Measurements from ENCODE around the gene HYAL3.

Gene HYAL3

GRCh38 chr3:50327943-50328691, 28.9 kb upstream of the HYAL3 start, which contains the start of gene TUSC2:
Gene TUSC2, minus strand, starts transcription at chr3:50328223. Its CDS starts 124 bp downstream, at chr3:50328099.
- peak; percentile 97 for DNase-seq

DNA sequence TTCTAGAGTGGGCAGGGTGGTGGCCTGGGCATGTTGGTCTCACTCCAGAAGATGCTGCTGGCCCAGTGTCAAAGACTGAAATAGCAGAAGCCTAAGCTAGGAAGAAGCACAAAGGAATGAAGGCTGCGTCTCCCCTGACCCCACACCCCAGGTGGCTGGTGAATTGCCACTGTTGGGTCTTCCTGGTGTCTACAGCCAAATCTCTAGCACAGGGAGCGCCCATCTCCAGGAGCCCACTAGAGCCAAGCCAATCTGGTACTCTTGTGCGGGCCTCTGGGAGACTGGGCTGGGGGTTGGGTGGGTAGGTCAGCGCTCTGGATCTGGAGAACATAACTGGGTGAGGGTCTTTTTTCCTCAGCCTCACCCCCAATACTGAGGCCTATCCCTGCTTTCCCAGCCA, 27.9 kb upstream of the HYAL3 start:
- DNase-seq = no peak

DNA sequence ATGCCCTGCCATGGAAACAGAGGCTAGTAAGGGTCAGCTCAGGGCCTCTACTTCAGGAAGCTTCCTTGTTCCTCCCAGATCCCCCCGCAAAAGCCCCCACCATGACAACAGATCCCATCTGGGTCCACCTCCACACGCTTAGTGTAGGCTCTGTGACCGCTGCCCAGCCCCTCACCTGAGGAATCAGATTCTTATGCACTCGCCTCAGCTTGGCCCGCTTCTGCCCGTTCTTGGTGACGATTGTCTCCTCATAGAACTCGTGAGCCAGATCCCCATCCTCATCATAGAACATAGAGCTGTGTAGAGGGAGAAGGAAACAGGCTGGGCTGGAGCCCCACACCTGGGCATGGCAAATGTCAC, 27.0 kb upstream of the HYAL3 start:
- no peak for DNase-seq

DNA sequence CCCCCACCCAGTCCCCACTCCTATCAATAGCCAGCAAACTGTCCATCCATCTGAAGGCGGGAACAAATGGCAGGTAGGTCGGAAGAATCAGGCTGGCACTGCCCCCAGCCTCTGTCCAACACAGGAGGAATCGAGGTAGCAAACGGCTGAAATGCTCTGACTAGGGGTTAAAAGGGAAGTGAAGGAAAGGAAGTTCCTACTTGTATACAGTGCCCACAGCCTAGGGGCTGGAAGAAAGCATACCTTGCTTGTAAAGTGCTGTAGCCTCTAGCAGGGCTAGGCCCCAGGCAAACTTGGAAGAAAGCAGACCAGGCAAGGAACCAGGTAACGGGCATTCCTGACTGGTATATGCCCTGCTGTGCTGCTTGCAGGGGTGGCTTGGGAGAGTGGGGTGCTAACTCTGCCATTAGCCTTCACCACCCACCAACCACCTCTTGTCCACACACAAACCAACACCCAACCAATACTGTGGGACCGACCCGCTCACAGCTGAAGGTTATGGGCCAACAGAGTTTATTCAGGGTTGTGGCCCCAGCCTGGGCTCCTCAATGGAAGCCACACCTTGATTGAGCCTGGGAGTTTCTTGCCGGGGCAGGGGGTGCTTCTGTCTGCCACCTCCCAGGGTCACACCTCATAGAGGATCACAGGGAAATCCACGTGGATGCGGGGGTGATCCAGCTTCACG, 26.4 kb upstream of the HYAL3 start:
- DNase-seq = no peak

GRCh38 chr3:50325113-50325480, 25.9 kb upstream of the HYAL3 start:
- DNase-seq = no peak

DNA sequence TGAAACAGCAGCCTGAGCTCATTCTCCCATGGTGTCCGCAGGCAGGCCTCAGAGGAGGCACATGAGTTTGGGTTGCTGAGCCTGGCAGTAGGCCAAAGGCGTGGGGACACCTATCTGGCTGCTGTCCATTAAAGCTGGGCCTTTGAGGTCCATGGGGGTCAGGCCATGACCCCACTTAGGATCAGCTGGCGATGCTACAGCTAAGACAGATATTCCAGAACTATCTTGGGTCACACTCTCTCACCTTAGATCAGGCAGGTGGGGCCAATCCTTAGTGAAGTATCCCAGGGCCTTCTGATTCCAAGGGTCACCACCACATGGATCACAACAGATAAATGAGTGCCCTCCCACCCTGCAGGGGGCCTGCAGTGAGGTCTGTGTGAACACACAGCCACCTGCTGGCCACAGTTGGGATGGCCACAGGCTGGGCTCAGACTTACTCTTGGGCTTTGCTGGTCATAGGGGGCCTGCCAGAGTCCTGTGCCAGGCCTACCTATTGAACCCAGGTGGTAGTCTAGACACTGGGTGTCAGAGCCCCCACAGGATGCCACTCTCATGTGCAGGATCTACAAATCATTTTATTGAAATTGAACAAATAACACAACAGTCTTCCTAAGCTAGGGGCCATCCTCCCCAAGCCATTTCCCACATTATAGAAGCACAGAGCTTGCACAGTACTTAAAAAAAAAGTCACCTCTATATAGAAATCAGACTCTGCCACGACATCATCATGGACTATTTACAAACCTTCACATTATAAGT, 25.3 kb upstream of the HYAL3 start:
- peak; percentile 66 for DNase-seq

- no peak for DNase-seq
Measured at GRCh38 chr3:50323614-50324199, 24.5 kb upstream of the HYAL3 start.

- no peak for DNase-seq
Measured at GRCh38 chr3:50323092-50323600, 23.9 kb upstream of the HYAL3 start.

DNA sequence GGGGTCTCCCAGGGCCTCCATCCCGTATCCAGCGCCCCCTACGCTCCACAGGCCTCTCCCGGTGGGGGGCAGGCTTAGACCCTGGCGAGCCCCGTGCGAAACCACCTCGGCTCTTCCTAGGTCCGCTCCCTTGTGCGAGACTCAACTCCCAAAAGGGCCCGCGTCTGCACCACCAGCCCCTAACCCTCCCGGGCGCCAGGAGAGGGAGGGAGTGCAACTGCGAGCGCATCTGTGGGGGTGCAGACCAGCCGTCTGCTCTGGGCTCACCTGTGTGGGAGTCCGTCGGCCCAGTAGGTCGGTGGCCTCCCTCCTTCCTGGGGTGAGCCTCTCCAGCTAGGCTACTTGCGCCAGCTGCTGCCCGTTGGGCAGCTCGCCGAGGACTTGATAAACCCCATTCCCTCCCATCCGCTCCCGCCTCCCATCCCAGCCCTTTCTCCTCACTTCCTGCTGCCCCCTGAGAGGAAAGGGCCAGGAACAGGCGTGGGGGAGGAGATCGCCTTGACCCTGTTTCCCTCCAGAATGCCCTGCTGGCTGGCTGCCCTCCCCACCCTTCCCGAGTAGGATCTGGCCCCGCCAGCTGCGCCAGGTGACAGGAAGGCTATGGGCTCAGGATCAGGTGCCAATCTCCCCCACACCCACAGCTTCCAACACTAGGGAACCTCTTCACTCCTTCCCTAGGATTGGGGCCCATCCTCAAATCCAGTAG, 23.3 kb upstream of the HYAL3 start, which contains the start of gene HYAL2:
TSS of gene HYAL2 (minus strand) at position 360 of the 706 bp plus-strand sequence. CDS start 2,256 bp downstream, outside the sequence.
- DNase-seq = no peak

- DNase-seq = no peak
Measured at GRCh38 chr3:50322115-50322385, 22.8 kb upstream of the HYAL3 start.

GRCh38 chr3:50321336-50322114, 22.3 kb upstream of the HYAL3 start:
- peak; percentile 88 for DNase-seq

DNA sequence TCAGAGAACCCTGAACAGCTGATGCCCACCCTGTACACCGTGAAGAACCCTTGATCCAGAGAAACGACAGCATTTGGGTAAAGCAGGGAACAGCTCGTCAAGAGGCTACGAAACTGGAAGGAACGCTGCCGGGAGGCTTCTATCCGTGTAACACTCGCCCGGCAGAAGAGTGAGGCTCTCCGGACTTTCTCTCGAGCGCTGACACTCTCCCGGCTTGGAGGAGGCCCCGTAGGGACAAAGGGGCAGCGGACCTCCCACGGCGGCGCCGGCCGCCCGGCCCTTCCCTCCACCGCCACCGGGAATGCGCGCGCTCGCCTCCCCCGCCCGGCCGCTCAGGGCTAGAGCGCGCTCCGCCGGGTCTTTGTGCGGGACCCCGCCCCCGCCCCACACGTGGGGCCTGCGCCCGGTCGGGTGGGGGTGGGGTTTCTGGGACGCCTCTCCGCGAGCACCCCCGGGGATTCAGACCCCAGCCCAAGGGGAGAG, 21.7 kb upstream of the HYAL3 start:
- peak; percentile 70 for DNase-seq

DNA sequence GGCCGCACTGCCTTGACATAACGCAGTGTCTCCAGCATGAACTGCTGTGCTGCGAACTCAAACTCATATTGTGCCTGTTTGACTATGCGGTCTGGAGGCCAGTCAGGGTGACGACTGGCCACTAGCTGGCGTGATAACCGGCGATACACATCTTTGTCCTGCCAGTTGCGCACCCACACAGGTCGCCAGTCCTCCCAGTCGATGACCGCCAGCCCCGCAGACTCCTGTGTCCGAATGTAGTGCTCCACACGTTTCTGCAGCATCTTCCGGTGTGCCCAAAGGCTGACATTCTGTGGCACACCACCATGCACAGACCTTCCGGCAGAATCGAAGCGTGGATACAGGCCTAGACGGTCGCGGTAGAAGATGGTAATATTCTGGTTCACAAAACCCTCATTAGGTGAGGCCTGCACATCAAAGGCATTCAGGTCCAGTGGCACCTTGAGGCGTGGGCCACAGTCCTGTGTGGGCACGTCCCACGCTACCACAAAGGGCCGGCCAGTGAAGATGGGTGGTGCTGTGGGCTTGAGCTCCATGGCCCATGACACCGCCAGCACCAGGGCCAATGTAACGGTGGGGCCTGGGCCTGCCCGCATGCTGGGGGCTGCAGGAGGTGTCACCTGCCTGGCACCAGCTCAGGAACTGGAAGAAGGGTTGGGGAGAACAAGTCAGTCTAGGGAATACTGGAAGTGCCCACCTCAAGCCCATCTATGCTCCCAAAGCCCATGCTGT, 20.9 kb upstream of the HYAL3 start:
- DNase-seq = no peak

DNA sequence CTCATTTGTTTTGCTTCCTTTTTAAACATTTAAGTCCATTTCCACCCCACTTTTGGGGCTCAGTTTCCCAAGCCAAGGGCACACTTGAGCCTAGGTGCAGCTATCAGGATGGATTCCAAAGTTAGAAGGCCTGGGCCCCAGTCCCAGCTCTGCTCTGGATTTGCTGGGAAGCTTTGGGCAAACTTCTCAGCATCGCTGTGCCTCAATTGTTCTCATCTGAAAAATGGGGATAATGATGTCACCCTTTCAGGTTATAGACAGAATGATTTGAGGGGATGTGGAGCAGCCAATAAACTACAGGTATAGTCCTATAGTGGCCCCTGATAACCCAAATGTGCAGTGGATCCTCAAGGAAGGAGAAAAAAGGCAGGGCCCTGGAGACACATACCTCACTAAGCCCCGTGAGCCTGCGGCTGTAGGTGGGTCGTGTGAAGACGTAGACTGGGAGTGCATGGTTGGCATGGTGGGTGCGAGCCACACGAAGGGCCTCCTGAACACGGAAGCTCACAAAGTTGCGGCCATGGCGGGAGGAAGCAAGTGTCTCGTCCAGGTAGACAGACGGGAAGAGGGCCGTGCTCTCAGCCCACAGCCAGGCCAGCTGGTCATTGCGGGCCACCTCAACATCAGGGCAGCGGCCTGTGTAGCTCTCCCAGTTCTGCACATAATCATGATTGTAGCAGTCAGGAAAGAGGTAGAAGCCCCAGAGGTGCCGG, 20.1 kb upstream of the HYAL3 start:
- DNase-seq = no peak

DNA sequence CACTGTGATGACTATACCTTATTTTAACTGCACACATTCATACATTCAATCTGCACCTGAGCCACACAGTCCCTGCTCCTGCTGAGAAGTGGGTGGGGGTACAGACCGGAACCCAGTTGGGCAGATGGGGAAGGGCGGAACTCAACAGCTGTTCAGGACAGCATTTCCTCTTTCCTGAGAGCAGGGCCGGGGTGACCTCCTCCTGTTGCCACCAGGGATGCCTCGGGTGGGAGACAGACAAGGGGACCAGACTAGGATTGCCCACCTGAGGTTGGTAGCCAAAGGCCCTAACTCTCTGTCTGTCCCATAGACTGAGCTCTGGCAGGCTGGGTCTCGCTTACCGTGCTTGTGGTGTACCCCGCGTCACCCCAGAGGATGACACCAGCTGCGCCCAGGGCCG, 19.4 kb upstream of the HYAL3 start:
- no peak for DNase-seq

- no peak for DNase-seq
Measured at GRCh38 chr3:50318163-50318562, 19.0 kb upstream of the HYAL3 start.

GRCh38 chr3:50317300-50317699, 18.1 kb upstream of the HYAL3 start:
- no peak for DNase-seq

DNA sequence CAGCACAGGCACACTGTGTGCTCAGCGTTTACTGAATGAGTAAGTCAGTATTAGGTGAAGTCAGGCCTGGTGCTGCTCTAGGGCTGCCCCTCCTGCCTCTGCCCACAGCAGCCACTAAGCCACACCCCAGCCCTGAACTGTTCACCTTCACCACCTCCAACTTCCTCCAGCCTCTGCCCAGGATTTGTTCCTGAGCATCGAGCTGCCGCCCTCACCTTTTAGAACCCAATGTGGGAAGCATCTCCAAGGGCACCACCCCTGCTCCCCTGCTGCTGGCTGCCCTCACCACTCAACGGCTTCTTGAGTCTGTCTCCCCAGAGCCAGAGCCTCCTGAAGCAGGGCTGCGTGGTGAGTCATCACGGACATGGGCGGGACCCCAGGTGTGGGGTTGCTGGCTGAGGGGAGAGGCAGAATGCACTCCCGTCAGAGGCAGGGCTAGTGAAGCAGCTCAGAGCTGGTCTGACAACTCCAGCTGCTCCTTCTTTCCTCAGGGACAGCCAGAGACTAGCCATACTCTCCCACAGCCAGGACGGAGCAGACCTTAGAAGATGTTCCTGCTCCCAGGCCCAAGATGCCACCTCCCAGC, 17.5 kb upstream of the HYAL3 start:
- no peak for DNase-seq

GRCh38 chr3:50314816-50315215, 15.6 kb upstream of the HYAL3 start:
- no peak for DNase-seq

GRCh38 chr3:50314342-50314741, 15.1 kb upstream of the HYAL3 start:
- no peak for DNase-seq
